Esophagus squamous epithelium (tissue), 5 donors: ENCODE measurements around the gene CAV2. TPM values are rescaled to one million over a fixed set of nuclear protein-coding genes. Genes with fewer than 3 reads are reported as not detected.

Source experiments
- DNase-seq: peaks from one replicate; lab custom pipeline; 2025; lab: John Stamatoyannopoulos, UW
- H3K27ac ChIP-seq, 4 donors: fragments of 200-600 bp; sonication (generic); one replicate each; pipeline ENCODE4 v1.5.1; 2016 to 2019; ENCODE audit warnings: mild to moderate bottlenecking in 1 of 4
- H3K27me3 ChIP-seq, 4 donors: fragments of 200-600 bp; sonication (generic); 1 replicate in 3 of 4; 2 replicates in 1 of 4; pipeline versions ENCODE4 v1.5.1 to v1.6.0; 2017 to 2021; ENCODE audit warnings: antibody characterized with exemption in 1 of 4
- H3K36me3 ChIP-seq, 3 donors: fragments of 200-600 bp; sonication (generic); one replicate each; pipeline ENCODE4 v1.5.1; 2016 to 2019
- H3K4me1 ChIP-seq, 3 donors: fragments of 200-600 bp; sonication (generic); one replicate each; pipeline ENCODE4 v1.5.1; 2017 to 2019
- H3K4me3 ChIP-seq, 4 donors: fragments of 200-600 bp; sonication (generic); 1 replicate in 3 of 4; 2 replicates in 1 of 4; pipeline ENCODE4 v1.5.1; 2016 to 2019; ENCODE audit warnings: mild to moderate bottlenecking in 2 of 4, moderate library complexity in 1 of 4
- H3K9me3 ChIP-seq, 3 donors: fragments of 200-600 bp; sonication (generic); one replicate each; pipeline ENCODE4 v1.5.1; 2016 to 2019
- CTCF ChIP-seq, 6 experiments: fragments of 450-650 bp in 4 of 6; fragments of 200-600 bp in 2 of 6; sonication (generic) in 2 of 6; IDR thresholded peaks; one replicate each; pipeline ENCODE4 v1.5.1; 2016 to 2019; ENCODE audit warnings: antibody characterized with exemption in 6 of 6, mild to moderate bottlenecking in 4 of 6, moderate library complexity in 4 of 6
- POLR2A ChIP-seq, 4 donors: fragments of 450-650 bp; IDR thresholded peaks; one replicate each; pipeline ENCODE4 v1.6.1; 2017; ENCODE audit warnings: antibody characterized with exemption in 4 of 4, mild to moderate bottlenecking in 4 of 4, moderate library complexity in 3 of 4
- WGBS, 2 donors: methylation state at CpG; one replicate each; pipeline ENCODE4 v1.1.5; 2018; 5-methylcytosine and 5-hydroxymethylcytosine counted together
- intact Hi-C: fragments of 100-400 bp; cut with DNase I; formaldehyde crosslinking; loops from one replicate; pipeline ENCODE4 v1.15.0; 2022
- total RNA-seq, 4 donors: library from RNA; depleted of rRNA; stranded (reverse); fragments of >200 nt; gene quantifications; one replicate each; pipeline ENCODE4 v1.1.0, GENCODE V29; 2016
- donor health status: DM: yes; HTN: yes; CAD: no.

Gene CAV2
- total RNA-seq, 4 donors from 2014 or later: 31.8 to 85.3 (median 73.4) TPM

GRCh38 chr7:116541951-116542350 is 42.4 kb downstream of the CAV2 start:
- Histone ChIP-seq H3K9me3 (no peaks in the 10 kb centered on the region), H3K4me3 (no peak overlapping the region), H3K4me1 (peaks cover 0 to 39% (median 15%) of the 10 kb centered on the region in 3 donors), H3K27me3 (no peaks in the 10 kb centered on the region), H3K36me3 (peaks cover 0 to 23% (median 0%) of the 10 kb centered on the region in 3 donors), H3K27ac (peak overlapping the region in 3 of 4 donors; percentile 19 to 43 (median 27))
- no peak for DNase-seq
- TF ChIP-seq CTCF (IDR thresholded peaks at IDR 0.05) (no peak), POLR2A (IDR thresholded peaks at IDR 0.05) (no peak)
- 62 to 74% methylated on average over 3 of the region's 3 CpGs for WGBS, 2 donors
- intact Hi-C loops: no loop called here

- Histone ChIP-seq H3K27ac (peak overlapping the region in 3 of 4 donors; percentile 0 to 43 (median 27)), H3K27me3 (no peaks in the 10 kb centered on the region), H3K4me1 (peaks cover 0 to 39% (median 17%) of the 10 kb centered on the region in 3 donors), H3K9me3 (no peaks in the 10 kb centered on the region), H3K36me3 (peaks cover 0 to 16% (median 0%) of the 10 kb centered on the region in 3 donors), H3K4me3 (no peak overlapping the region)
- TF ChIP-seq CTCF (IDR thresholded peaks at IDR 0.05) (no peak), POLR2A (IDR thresholded peaks at IDR 0.05) (no peak)
- intact Hi-C loops: no loop called here
- DNase-seq: no peak
- WGBS, 2 donors: 96% methylated on average over 2 of the region's 2 CpGs; no CpG with 5 or more reads in 1 of the 2 donors
Measured at GRCh38 chr7:116542618-116543017, 43.1 kb downstream of the CAV2 start.

GRCh38 chr7:116543664-116544063 is 44.1 kb downstream of the CAV2 start:
- no peak overlapping the region for H3K4me3 ChIP-seq
- peaks cover 0 to 39% (median 20%) of the 10 kb centered on the region in 3 donors for H3K4me1 ChIP-seq
- no peak for DNase-seq
- peak overlapping the region in 2 of 4 donors; percentile 43 to 53 for H3K27ac ChIP-seq
- TF ChIP-seq CTCF (IDR thresholded peaks at IDR 0.05) (no peak), POLR2A (IDR thresholded peaks at IDR 0.05) (no peak)
- WGBS, 2 donors: 45 to 61% methylated on average over 2 of the region's 2 CpGs
- H3K9me3 ChIP-seq: no peaks in the 10 kb centered on the region
- no peaks in the 10 kb centered on the region for H3K27me3 ChIP-seq
- intact Hi-C loops: no loop called here
- H3K36me3 ChIP-seq: peaks cover 0 to 7% (median 0%) of the 10 kb centered on the region in 3 donors

GRCh38 chr7:116544487-116544886 is 44.9 kb downstream of the CAV2 start:
- 78 to 88% methylated on average over 1 of the region's 1 CpG for WGBS, 2 donors
- no peak for DNase-seq
- TF ChIP-seq CTCF (IDR thresholded peaks at IDR 0.05): no peak
- TF ChIP-seq POLR2A (IDR thresholded peaks at IDR 0.05): no peak
- peaks cover 0 to 39% (median 16%) of the 10 kb centered on the region in 3 donors for H3K4me1 ChIP-seq
- H3K27me3 ChIP-seq: no peaks in the 10 kb centered on the region
- intact Hi-C loops: no loop called here
- H3K27ac ChIP-seq: peak overlapping the region in 3 of 4 donors; percentile 42 to 53 (median 43)
- no peak overlapping the region for H3K4me3 ChIP-seq
- H3K9me3 ChIP-seq: no peaks in the 10 kb centered on the region
- H3K36me3 ChIP-seq: no peaks in the 10 kb centered on the region

- Histone ChIP-seq H3K27ac (peak overlapping the region in 3 of 4 donors; percentile 26 to 53 (median 43)), H3K36me3 (no peaks in the 10 kb centered on the region), H3K4me3 (no peak overlapping the region), H3K4me1 (peaks cover 0 to 36% (median 13%) of the 10 kb centered on the region in 3 donors), H3K27me3 (no peaks in the 10 kb centered on the region), H3K9me3 (no peaks in the 10 kb centered on the region)
- TF ChIP-seq POLR2A (IDR thresholded peaks at IDR 0.05): no peak
- no peak for TF ChIP-seq CTCF (IDR thresholded peaks at IDR 0.05)
- WGBS, 2 donors: 62 to 67% methylated on average over 6 of the region's 6 CpGs
- intact Hi-C loops: no loop called here
- DNase-seq: no peak
Measured at GRCh38 chr7:116545411-116545993, 46.0 kb downstream of the CAV2 start.
